ENCODE data around the gene TBX10.
"Not testable (repeated sequence)": the region's sequence is repeated elsewhere in the genome, so short reads cannot be mapped to it uniquely, and the experiment has no call there.

TBX10 gene

DNA sequence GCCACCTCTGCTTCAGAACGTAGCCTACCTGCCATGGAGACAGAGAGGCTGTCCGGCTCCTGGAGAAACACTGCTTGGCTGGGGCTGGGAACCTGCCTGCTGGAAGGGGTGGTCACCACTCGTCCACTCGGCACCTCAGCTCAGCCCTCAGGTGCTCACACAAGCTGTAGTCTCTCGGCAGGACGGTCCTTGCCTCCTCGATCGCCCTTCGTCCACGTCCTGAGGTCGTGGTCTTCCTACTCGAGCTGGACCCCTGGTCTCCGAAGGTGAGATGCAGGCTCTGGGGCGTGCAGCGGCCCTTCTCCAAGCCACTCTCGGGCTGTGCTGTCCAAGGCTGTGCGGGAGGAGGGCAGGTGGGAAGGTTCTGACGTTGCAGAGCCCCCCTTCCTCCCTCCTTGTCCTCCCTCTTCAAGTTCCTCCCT lies at the start of gene TBX10:
TSS of gene TBX10 (minus strand) at position 326 of the 422 bp plus-strand sequence. CDS start at position 35, 291 bp downstream.
- DNase-seq, result no peak

DNA sequence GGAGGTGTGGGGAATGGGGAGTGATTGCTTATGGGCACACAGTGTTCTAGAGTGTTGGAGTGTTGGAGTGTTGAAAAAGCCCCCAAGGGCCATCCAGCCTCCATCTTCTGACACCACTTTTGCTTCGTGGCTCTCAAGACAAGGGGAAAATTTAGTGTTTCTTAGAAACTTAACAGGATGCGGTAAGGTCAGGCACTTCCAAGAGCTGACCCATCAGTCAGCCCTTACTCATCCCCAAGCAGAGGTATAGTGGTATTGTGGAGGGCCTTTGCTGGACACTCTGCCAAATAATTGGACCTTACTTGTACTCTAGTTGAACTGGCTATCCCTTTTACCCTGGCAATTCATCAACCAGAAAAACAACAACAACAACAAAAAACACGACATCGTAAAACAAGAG lies 49.6 kb upstream of the TBX10 start:
- DNase-seq, result no peak

DNA sequence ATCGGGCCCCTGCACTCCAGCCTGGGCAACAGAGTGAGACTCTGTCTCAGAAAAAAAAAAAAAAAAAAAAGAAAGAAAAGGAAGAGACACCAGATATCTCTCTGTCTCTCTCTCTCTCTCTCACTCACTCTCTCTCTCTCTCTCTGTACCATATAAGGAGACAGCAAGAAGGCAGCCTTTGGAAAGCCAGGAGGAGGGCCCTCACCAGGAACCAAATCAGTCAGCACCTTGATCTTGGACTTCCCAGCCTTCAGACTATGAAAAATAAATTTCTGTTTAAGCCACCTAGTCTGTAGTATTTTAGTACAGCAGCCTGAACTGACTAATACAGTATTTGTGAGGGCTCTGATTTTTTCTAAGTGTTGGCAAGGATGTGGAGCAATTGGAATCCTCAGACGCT lies 48.4 kb upstream of the TBX10 start:
- DNase-seq, result no peak

DNA sequence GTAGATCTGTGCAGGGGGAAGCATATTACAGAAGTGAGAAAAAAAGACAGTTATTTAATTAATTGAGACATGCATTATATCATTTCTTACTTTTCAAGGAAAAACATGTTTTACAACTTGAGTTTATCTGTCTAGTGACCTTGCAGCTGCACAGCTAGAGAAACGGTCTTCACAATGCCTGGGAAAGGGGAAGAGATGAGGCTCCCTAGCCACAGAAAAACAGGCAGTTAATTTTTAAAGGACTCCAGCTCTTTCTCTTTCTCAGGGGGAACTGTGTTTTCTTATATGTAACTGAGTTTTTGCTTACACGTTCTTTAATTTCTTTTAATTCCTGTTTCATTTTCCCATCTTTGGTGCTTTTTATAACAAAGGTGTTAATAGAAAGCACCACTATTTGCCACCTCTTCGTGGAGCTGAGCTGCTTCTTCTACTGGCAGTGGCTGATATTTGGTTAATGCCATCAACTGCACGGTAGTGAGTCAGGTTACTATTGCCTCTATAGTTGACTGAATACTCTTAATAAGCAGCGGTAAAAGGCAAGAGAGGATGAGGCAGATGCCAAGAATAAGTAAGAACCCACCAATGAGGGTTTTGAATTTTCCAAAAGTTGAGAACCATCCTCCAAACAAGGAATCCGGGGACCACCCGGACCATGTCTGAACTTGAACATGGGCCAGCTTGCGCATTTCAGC lies 46.2 kb upstream of the TBX10 start:
- DNase-seq, result not testable (repeated sequence)

DNA sequence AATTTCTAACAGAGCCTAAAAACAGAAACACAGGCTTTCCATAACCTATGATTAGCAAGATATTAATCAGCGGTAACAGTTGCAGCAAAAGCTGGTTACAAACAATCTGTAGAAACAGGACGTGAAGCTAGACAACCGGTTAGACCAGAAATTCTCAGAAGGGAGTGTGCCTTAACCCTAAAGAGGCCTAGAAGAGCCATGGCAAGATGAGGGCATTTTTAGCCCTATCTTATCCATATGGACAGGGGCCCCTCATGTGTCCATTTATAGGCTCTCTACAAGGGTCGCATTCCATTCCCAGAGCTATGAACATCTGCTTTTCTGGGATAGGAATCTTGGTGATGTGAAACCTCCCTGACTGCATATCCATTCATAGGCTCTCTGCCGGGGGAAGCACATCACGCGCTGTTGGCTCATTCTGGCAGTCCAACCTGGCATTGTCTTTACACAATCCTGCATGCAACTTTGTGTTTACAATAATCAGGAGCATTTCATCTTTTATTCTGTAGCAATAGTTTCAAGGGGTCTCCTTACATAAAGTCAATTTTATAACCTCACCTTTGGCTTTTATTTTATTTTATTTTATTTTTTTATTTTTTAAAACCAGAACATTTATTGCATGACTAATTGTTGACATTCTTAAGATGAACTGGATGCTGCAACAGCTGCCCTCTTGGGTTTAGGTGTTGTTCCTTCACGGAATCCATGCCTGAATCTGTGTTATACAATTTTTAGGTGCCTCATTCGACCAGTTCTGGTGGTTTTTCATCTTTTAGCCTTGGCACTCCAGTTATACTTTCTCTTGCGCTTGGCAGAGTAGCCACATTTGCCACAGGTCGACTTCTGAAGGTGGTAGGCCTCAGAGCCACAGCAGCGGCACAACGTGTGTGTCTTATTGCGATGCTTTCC lies 42.8 kb upstream of the TBX10 start:
- DNase-seq, result not testable (repeated sequence)

DNA sequence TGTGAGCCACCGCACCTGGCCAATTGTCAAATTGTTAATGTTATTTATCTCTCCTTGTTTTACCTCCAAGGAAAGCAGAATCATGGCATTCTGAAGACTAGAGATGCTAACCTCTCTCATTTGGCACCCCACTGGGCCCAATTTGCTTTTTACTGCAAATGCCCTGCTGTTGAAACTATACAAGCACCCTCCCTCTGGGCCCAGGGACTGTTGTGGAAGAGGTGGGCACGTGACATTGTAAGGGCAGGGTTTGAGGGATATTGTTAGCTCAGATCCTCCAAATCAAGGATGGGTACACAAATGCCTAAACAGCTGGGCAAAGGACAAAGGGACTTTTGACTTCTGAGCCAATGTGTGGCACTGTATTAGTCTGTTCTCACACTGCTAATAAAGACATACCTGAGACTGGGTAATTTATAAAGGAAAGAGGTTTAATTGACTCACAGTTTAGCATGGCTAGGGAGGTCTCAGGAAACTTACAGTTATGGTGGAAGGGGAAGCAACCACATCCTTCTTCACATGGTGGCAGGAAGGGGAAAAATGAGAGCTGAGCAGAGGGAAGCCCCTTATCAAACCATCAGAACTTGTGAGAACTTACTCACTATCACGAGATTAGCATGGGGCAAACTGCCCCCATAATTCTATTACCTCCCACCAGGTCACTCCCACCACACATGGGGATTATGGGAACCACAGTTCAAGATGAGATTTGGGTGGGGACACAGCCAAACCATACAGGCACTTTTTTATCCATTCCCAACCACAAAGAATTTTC lies 41.3 kb upstream of the TBX10 start:
- DNase-seq, result no peak

DNA sequence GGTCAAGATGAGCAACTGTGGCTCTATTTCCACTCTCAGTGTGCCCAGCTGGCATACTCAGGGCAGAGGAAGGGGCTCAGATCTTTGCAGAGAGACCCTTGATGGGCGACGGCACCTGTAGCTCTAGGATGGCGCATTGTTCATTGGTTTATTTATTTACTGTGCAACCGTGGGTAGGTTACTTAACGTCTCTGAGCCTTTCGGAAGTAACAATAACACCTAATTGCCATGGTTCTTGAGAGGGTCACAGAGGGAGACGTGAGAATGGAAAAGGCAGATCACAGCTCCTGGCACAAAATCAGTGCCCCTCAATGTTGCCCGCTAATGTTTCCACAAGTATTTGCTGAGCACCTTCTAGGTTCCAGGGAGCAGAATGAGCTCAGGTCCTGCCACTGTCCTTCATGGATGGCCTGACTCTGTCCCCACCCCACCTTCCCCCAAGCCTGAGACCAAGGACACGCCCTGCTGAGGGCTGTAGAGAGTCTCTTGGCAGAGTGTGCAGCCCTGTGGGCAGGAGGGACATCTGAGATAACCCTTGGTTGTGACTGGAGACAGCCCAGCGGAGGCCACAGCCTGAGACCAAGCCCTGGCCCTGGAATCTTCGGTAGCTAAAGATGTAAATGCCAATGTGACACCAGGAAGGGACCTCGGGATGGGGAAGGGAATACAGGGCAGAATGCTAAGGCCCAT lies 35.6 kb upstream of the TBX10 start:
- no peak for DNase-seq

DNA sequence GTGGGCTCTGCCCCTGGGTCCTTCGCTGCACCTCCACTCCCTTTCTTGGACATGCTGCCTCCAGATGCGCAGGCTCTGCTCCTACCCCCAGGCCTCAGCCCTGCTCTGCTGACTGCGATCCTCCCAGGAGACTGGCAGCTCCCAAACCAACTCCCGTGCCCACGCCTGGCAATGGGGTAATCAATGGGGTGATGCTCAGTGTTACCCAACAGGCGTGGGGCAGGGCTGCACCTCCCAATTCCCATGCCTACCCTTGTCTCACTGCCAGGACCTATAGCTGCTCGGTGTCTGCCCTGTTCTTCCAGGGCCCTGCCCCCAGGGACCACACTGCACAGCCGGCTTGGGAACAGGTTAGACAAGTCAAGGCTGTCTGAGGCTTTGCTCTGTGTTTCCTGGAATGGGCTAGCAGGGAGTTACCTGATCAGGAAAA lies 34.9 kb upstream of the TBX10 start, which contains the start of gene ALDH3B2:
TSS of gene ALDH3B2 (minus strand) at position 182 of the 430 bp plus-strand sequence. CDS start 7,688 bp downstream, outside the sequence.
- no peak for DNase-seq

DNA sequence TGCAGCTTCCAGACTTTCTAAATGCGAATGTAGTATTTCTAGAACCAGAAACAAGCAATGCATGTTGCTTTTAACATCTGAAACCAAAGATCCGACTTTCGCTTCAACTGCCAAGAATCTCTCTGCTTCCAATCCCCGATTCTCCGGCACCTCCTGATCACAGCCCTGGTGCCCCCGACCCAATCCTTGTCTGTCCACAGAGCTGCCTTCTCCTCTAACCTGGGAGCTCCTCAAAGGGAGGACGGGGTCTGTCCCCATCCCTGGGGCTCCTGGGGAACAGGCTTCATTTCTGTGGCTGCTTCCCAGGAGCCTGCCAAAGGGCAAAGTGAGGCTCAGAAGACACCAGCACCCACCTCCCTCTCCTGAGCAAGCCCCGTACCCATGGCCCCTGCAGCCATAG lies 34.3 kb upstream of the TBX10 start:
- no peak for DNase-seq

DNA sequence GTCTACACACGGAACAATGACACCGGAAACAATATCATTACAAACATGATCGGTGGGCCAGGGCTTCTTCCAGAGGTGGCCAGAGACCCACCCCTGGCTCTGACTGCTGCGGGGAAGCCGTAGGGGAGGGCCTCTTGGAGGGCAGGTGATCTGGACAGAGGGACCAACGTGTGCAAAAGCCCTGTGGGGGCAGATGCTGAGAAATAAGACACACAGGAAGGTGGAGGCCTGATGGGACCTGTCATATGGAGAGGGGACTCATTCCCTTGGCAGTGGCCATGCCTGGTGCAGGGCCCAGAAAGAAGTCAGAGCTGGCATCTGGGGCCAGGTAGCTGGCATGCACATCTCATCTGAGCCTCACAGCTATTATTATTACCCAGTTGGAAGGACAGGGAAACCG lies 33.8 kb upstream of the TBX10 start:
- no peak for DNase-seq

DNA sequence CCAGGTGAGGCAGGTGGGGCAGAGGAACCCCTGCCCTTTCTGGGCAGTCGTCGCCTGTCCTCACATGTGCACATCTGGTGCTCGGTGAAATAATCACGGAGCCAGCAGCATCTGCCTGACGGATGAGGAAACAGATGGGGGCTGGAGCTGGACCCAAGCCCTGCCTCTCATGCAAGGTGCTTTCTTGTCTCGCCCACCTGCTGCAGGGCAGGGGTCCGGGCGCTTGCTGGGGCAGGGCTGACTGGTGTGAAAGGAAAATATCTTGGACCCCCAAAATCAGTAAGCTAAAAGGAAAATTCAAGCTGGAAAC lies 31.6 kb upstream of the TBX10 start:
- DNase-seq, result no peak

DNA sequence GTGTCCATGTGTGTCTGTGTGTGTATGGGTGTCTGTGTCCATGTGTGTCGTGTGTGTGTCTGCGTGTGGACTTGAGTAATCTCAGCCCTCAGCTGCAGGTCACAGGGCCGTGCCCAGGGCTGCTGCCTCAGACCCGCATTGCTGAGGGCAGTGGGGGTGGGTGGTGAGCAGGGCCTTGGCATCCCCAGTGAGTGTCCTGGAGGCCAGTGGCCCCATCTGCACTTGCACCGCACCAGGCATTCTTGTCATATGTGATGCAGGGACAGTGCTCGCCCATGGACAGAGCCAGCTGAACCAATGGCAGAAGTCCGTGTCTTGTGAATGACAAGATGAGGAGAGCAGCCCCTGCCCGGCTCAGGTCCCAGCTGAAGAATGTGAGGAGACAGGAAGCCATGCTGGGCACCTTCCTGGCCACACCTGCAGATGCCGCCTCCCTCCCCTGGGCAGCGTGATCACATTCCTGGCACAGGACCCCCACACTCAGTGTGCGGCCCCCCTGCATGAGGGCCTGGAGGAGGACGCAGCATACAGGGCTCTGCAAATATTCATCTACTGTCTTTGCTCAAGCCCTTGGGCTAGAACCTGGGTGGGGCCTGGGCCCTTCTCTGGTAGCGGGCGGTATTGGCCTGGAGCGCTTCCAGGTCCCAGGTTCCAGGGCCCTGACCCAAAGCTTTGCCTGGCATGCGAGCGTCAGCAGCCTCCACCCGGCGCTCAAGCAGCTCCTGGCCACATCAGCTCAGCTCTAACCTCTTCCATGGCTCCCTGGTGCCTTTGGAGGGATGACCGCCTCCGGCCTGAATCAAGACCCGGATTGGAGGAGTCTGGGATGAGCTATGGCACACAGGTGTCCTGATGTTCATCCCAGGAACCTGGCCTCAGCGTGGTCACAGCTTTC lies 31.0 kb upstream of the TBX10 start:
- DNase-seq, result no peak

DNA sequence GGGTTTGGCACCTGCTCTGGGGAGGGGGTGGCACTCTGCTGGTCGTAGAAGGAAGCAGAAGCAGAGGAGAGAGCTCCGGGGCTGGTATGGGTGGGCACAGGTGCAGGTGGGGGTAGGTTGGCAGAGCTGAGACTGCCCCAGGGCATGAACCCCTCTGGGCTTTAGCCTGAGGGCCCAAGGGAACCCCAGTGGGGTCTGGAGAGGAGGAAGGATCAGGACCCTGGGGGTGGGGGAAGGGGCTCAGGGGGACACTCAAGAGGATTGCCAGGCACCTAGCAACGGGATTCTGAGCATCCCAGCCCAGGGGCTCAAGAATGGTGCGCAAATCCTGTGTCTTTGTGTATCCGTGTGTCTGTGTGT lies 28.6 kb upstream of the TBX10 start:
- no peak for DNase-seq

DNA sequence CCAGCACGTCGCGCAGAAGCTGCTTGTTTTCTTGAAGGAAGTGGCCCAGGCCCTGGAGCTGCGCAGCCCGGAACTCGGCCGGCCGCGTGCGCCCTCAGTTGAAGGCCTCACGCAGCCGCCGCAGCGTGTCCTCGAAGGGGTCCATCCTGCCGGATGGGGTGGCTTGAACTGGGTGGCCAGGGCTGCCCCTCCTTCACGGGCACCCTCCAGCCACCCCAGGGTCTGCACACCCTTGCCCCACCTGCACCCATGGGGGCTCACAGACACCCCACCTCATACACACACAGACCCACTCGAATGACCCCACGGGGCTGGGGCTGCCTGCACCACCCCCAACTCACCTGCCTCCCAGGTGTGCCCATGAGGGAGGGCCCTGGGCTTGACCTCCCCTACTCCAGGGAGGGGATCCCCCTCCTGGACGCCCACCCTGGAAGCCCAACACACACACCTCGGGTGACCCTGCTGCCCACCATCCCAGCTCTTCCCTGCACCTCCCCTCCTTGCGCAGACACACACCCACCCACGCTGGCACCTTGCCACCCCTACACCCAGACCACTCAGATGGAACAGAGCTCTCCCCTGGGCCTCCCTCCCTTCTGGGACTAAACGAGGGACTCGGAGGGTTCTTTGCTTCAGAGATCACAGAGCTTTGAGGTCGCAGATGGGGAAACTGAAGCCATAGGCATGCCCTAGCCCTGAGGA lies 28.1 kb upstream of the TBX10 start:
- DNase-seq, result no peak

DNA sequence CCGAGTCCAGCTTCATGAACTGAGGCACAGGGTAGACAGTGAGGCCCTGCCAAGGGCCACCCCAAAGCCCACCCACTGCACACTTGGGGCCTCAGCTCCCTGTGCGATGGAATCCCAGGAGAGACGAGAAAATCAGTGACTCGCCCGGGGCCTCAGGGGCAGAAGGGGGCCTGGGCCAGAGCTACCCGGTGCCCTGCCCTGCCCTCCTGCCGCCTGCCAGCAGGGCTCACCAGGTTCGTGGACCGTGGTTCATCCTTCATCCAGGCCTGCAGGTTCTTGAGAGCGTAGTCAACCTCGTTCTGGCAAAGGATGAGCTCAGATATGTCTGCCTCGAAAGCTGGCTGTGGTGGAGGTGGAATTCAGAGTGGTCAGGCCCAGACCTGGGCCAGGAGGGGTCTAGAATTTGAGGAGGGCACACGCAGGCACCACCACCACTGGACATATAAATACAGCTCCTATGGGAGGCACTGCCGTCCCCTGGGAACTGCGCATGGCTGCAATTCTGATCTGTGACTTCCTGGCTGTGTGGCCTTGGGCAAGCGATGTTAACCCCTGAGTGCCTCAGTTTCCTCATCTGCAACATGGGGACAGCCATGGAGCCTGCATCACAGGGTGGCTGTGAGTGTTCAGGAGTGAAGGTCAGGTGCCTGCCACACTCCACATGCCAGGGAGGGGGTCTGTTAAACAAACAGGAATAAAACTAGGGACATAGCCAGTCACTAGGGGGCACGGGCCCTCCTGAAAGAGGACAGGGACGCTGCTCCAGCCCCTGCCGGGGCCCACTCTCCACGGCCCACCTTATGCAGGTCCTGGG lies 27.3 kb upstream of the TBX10 start:
- DNase-seq, result no peak

DNA sequence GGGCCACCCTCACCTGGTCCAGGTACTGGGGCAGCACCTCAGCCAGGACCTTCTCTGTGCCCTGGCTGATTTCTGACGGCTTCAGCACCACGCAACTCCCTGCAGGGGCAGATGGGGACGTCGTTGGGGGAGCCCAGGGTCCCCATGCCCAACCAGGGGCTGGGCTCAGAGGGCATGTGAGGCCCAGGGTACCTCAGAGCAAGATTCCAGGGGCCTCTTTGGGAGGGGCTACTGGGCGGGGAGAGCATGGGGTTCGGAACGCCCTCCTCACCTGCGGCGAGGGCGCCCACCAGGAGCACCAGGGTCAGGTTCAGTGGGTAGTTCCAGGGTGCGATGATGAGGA lies 26.7 kb upstream of the TBX10 start:
- no peak for DNase-seq

DNA sequence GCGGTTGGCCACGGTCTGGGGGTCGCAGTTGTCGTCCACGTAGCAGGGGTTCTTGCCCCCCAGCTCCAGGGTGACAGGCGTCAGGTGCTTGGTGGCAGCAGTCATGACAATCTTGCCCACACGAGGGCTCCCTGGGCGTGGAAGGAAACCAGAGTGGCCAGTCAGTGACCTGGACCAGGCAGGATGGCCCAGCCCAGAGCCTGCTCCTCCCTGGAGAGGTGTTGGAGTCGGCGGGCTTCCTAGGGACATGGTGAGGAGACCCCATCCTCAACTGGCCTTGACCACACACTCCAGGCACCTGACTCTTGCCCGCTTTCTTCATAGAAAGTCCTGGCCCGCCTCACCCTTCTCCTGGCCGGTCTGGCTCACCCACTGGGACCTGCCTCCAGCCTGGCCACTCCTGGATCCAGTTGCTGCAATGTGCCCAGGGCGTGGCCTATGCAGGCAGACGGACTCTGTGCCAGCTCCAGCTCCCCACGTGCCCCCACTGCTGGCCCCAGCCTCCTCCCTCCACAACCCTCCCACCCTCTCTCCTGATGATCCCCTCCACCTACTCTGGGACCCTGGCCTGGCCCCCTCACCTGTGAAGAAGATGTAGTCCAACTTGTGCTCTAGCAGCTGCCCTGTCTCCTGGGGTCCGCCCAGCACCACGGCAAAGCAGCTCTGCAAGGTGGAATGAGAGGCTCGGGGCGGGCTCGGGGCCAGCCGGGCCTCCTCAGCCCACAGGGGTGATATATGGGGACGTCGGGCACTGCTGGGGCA lies 26.2 kb upstream of the TBX10 start:
- DNase-seq, result no peak

DNA sequence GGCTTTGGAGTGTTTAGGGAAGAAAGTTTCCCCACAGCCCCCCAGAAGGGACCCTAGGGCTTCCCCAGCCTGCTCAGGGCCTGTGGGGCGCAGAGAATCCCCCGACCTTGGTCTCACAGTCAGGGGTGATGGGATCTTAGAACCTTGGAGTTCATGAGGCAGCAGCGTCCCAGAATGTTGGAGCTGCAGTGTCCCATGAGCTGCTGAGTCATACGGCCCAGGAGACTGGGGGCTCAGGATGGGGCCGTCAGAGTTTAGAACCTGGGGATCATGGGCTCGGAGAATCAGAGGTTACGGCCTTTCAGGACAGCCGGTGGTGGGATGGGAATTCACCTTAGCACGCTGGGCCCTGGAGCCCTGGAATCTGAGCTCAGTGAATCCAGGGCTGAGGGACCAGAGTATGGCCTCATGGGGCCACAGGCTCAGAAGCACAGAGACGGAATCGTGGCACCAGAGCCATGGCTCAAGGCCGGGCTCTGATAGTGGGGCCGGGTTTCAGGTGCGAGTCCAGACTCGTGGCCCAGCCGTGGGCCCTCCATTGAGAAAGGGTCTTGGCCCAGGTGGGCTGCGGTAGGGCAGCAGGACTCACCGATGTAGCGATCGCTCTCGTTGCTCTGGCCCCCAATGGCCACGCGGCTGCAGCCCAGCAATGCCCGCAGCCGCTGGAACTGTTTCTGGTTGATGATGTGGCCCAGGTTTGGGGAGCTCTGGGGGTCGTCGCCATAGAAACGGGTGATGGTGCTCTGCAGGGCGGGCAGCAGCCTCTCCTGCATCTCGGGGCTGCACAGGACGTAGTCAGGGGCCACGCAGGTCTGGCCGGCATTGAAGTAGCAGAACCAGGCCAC lies 25.4 kb upstream of the TBX10 start:
- no peak for DNase-seq

DNA sequence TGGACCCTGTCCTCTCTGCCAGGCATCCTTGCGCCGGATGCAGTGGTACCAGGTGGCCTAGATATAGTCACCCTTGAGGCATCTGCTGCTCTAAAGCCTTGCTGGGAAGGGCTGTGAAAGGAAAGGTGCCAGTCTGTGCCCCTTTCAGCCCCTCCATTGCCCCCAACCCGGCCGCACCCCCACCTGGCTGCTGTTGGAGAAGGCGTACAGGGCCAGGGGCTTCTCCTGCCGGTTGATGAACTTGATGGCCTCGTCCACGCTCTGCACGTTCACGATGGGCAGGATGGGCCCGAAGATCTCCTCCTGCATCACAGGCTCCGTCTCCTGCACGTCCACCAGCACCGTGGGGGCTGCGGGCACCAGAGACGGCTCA lies 24.6 kb upstream of the TBX10 start:
- DNase-seq, result no peak
